H1 (cell line): ENCODE data around the gene GJD2.

Source experiments
- CBX5 ChIP-seq: fragments of 300-800, 300-1000 bp; sonication (generic); IDR thresholded peaks from 2 replicates; pipeline ENCODE4 v1.7.1; 2016; ENCODE audit warnings: antibody characterized with exemption, low read length, low read depth
- EZH2 ChIP-seq: fragments of 200-600 bp; sonication (generic); IDR thresholded peaks from 2 replicates; pipeline ENCODE4 v1.7.1; 2012; ENCODE audit warnings: low read depth, mild to moderate bottlenecking, moderate library complexity, low read length, inconsistent platforms; ENCODE audit not compliant: severe bottlenecking
- KDM1A ChIP-seq: fragments of 200-600, 300-600 bp; sonication (generic); IDR thresholded peaks from 2 replicates; pipeline ENCODE4 v1.7.1; 2016; ENCODE audit warnings: mild to moderate bottlenecking, low read length, borderline replicate concordance
- MAFK ChIP-seq: IDR thresholded peaks from 2 replicates; pipeline ENCODE4 v1.6.1; 2012; ENCODE audit warnings: low read depth, mild to moderate bottlenecking, improper control_type of control experiment, low read length
- POLR2A ChIP-seq, 2 experiments: IDR thresholded peaks; 1 replicate in 1 of 2; 2 replicates in 1 of 2; pipeline ENCODE4 v1.6.1; 2011; ENCODE audit warnings: low read depth in 2 of 2, low read length in 2 of 2, mild to moderate bottlenecking in 2 of 2; ENCODE audit errors: control extremely low read depth in 1 of 2
- YY1 ChIP-seq: IDR thresholded peaks from 2 replicates; pipeline ENCODE4 v1.6.1; 2011; ENCODE audit warnings: low read depth, mild to moderate bottlenecking, low read length
- TF ChIP-seq, protein P1 (sequence below), 3 experiments: IDR thresholded peaks; 1 replicate in 2 of 3; 2 replicates in 1 of 3; pipeline versions ENCODE4 v1.5.1 to v1.6.1; 2011; ENCODE audit warnings: low read length in 3 of 3, mild to moderate bottlenecking in 3 of 3, inconsistent platforms in 2 of 3, low read depth in 1 of 3, moderate library complexity in 1 of 3; ENCODE audit not compliant: insufficient read depth in 1 of 3; ENCODE audit errors: control extremely low read depth in 1 of 3

GRCh38 chr15:34773917-34774316 lies 19.1 kb upstream of the GJD2 start:
- TF ChIP-seq KDM1A (no peak), EZH2 (no peak), POLR2A (IDR thresholded peaks at IDR 0.05; ENCODE audit: control extremely low read depth in 1 of 2, low read depth in 2 of 2, low read length in 2 of 2) (no peak), YY1 (no peak), MAFK (no peak), CBX5 (no peak)
- TF ChIP-seq, protein P1, sequence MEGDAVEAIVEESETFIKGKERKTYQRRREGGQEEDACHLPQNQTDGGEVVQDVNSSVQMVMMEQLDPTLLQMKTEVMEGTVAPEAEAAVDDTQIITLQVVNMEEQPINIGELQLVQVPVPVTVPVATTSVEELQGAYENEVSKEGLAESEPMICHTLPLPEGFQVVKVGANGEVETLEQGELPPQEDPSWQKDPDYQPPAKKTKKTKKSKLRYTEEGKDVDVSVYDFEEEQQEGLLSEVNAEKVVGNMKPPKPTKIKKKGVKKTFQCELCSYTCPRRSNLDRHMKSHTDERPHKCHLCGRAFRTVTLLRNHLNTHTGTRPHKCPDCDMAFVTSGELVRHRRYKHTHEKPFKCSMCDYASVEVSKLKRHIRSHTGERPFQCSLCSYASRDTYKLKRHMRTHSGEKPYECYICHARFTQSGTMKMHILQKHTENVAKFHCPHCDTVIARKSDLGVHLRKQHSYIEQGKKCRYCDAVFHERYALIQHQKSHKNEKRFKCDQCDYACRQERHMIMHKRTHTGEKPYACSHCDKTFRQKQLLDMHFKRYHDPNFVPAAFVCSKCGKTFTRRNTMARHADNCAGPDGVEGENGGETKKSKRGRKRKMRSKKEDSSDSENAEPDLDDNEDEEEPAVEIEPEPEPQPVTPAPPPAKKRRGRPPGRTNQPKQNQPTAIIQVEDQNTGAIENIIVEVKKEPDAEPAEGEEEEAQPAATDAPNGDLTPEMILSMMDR (IDR thresholded peaks at IDR 0.05; ENCODE audit: control extremely low read depth in 1 of 3, insufficient read depth in 1 of 3, low read depth in 1 of 3, low read length in 3 of 3) = peak in 1 of 3 experiments; percentile 10; a peak in 1 of 4 replicates
